ENCODE results near the gene RASA3. TPM values are rescaled to one million over a fixed set of nuclear protein-coding genes. Genes with fewer than 3 reads are reported as not detected.

RASA3 gene
- polyA plus RNA-seq, 3 donors = 9.0 to 32.6 (median 16.6) TPM

DNA sequence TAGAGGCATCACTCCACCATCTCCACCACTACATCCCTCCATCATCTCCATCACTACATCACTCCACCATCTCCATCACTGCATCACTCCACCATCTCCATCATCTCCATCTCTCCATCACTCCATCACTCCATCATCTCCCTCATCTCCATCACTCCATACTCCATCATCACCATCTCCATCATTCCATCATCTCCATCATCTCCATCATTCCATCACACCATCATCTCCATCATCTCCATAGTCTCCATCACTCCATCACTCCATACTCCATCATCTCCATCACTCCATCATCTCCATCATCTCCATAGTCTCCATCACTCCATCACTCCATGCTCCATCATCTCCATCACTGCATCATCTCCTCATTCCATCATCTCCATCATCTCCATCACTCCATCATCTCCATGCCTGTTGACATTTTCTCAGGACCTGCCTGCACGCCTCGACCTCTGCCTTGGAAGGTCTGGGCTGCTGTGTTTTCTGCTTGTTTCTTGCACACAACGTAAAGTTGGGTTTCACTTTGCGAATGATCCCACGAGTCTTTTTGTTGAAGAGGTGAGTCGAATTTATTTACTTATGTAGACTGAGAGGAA is 21.2 kb upstream of the RASA3 start:
- Mint-ChIP-seq H3K36me3 (peaks cover 0 to 2% of the 10 kb centered on the region in 2 donors), H3K27me3 (ENCODE audit: low read depth in 3 of 3) (peaks cover 3 to 11% (median 7%) of the 10 kb centered on the region in 3 donors), H3K4me1 (peaks cover 72% of the 10 kb centered on the region), H3K4me3 (peak overlapping the region in 1 of 2 donors; percentile 40), H3K9me3 (peaks cover 0 to 4% (median 0%) of the 10 kb centered on the region in 7 donors), H3K27ac (peak overlapping the region in 4 of 7 donors; percentile 2 to 60 (median 13))
- H3K9me3 ChIP-seq (replicated peaks in 1 of 2; ENCODE audit: control insufficient read depth in 1 of 2, insufficient read depth in 1 of 2, low read length in 2 of 2) = no peaks in the 10 kb centered on the region
- no peaks in the 10 kb centered on the region for H4K20me1 ChIP-seq (ENCODE audit: insufficient read depth, low read length)
- no peak overlapping the region for H3K4me3 ChIP-seq (replicated peaks in 1 of 3; ENCODE audit: low read depth in 2 of 3, low read length in 3 of 3)
- DNase-seq = no peak
- H3K9ac ChIP-seq (ENCODE audit: insufficient read depth, low read length, poor library complexity, severe bottlenecking) = no peak overlapping the region
- peak overlapping the region; percentile 1 for H3K4me2 ChIP-seq (replicated peaks; ENCODE audit: extremely low read depth, low read length, poor library complexity, severe bottlenecking)
- TF ChIP-seq, protein P1, sequence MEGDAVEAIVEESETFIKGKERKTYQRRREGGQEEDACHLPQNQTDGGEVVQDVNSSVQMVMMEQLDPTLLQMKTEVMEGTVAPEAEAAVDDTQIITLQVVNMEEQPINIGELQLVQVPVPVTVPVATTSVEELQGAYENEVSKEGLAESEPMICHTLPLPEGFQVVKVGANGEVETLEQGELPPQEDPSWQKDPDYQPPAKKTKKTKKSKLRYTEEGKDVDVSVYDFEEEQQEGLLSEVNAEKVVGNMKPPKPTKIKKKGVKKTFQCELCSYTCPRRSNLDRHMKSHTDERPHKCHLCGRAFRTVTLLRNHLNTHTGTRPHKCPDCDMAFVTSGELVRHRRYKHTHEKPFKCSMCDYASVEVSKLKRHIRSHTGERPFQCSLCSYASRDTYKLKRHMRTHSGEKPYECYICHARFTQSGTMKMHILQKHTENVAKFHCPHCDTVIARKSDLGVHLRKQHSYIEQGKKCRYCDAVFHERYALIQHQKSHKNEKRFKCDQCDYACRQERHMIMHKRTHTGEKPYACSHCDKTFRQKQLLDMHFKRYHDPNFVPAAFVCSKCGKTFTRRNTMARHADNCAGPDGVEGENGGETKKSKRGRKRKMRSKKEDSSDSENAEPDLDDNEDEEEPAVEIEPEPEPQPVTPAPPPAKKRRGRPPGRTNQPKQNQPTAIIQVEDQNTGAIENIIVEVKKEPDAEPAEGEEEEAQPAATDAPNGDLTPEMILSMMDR (IDR thresholded peaks at IDR 0.05) = peak; percentile 11
- WGBS (ENCODE audit: insufficient coverage) = 100% methylated on average over 3 of the region's 6 CpGs
- no peaks in the 10 kb centered on the region for H3K36me3 ChIP-seq (replicated peaks in 1 of 2; ENCODE audit: control insufficient read depth in 1 of 2, insufficient read depth in 2 of 2, low read length in 2 of 2)
- H3K4me1 ChIP-seq (ENCODE audit: control insufficient read depth in 1 of 2, insufficient read depth in 2 of 2, low read length in 2 of 2) = peaks cover 49 to 56% of the 10 kb centered on the region in 2 donors
- H3K27ac ChIP-seq (ENCODE audit: low read depth in 1 of 2, low read length in 2 of 2) = no peak overlapping the region
- no peak overlapping the region for H2AFZ ChIP-seq (ENCODE audit: insufficient read depth, low read depth, low read length, poor library complexity, severe bottlenecking)
- intact Hi-C loops (cut with micrococcal nuclease) = no loop called here
- H3K27me3 ChIP-seq (ENCODE audit: control insufficient read depth in 2 of 2, insufficient read depth in 2 of 2, low read length in 2 of 2) = no peaks in the 10 kb centered on the region
- H3K79me2 ChIP-seq (ENCODE audit: insufficient read depth, low read length) = no peaks in the 10 kb centered on the region

DNA sequence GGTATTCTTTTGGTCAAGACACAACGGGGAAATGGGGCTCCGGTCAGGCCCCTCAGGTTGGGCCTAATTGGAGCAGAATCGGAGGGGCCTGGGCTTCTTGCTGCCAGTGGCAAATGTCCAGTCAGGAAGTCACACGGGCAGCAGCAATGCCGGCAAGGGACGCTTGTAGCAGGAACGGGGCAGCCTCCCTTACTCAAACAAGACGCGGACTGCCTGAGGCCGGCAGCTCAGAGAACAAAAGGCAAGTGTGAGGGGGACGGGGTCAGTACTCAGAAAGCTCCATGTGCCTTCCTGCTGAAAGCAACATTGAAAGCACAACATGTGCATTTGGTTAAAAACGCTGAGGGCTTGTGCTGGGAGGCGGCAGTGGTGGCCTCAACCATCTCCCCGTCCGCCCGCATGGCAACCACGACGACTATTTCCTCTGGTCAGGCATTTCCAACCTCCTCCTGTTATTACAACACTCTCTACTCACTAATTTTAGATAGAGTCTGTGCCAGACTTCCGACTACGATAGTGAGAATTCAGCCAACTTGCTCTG is 20.5 kb upstream of the RASA3 start:
- Mint-ChIP-seq H3K27me3 (ENCODE audit: low read depth in 3 of 3) (peaks cover 4 to 11% (median 7%) of the 10 kb centered on the region in 3 donors), H3K4me3 (peak overlapping the region in 1 of 2 donors; percentile 40), H3K9me3 (peaks cover 0 to 4% (median 0%) of the 10 kb centered on the region in 7 donors), H3K4me1 (peaks cover 74% of the 10 kb centered on the region), H3K36me3 (peaks cover 0 to 2% of the 10 kb centered on the region in 2 donors), H3K27ac (peak overlapping the region in 3 of 7 donors; percentile 33 to 52 (median 48))
- no peak overlapping the region for H3K27ac ChIP-seq (ENCODE audit: low read depth in 1 of 2, low read length in 2 of 2)
- H3K4me1 ChIP-seq (ENCODE audit: control insufficient read depth in 1 of 2, insufficient read depth in 2 of 2, low read length in 2 of 2) = peaks cover 55 to 63% of the 10 kb centered on the region in 2 donors
- H2AFZ ChIP-seq (ENCODE audit: insufficient read depth, low read depth, low read length, poor library complexity, severe bottlenecking) = peak overlapping the region; percentile 57
- no peak overlapping the region for H3K9ac ChIP-seq (ENCODE audit: insufficient read depth, low read length, poor library complexity, severe bottlenecking)
- WGBS (ENCODE audit: insufficient coverage) = 17% methylated on average over 13 of the region's 20 CpGs
- H3K9me3 ChIP-seq (replicated peaks in 1 of 2; ENCODE audit: control insufficient read depth in 1 of 2, insufficient read depth in 1 of 2, low read length in 2 of 2) = no peaks in the 10 kb centered on the region
- intact Hi-C loops (cut with micrococcal nuclease) = no loop called here
- H4K20me1 ChIP-seq (ENCODE audit: insufficient read depth, low read length) = no peaks in the 10 kb centered on the region
- H3K27me3 ChIP-seq (ENCODE audit: control insufficient read depth in 2 of 2, insufficient read depth in 2 of 2, low read length in 2 of 2) = no peaks in the 10 kb centered on the region
- peak overlapping the region; percentile 1 for H3K4me2 ChIP-seq (replicated peaks; ENCODE audit: extremely low read depth, low read length, poor library complexity, severe bottlenecking)
- TF ChIP-seq, protein P1 (IDR thresholded peaks at IDR 0.05) = no peak
- H3K4me3 ChIP-seq (replicated peaks in 1 of 3; ENCODE audit: low read depth in 2 of 3, low read length in 3 of 3) = peak overlapping the region in 1 of 3 experiments; percentile 7
- DNase-seq = peak in 2 of 3 donors; percentile 39 to 49
- H3K36me3 ChIP-seq (replicated peaks in 1 of 2; ENCODE audit: control insufficient read depth in 1 of 2, insufficient read depth in 2 of 2, low read length in 2 of 2) = no peaks in the 10 kb centered on the region
- H3K79me2 ChIP-seq (ENCODE audit: insufficient read depth, low read length) = no peaks in the 10 kb centered on the region
